Middle frontal gyrus (tissue), 1 donor: ENCODE results near the gene LTBP1.
"Not testable (repeated sequence)": the region's sequence is repeated elsewhere in the genome, so short reads cannot be mapped to it uniquely, and the experiment has no call there.

Experiments used
- DNase-seq: peaks from one replicate; pipeline ENCODE4 v3.0.0-alpha.2; 2015; ENCODE audit warnings: low spot score; ENCODE audit errors: extremely low spot score

Gene LTBP1

DNA sequence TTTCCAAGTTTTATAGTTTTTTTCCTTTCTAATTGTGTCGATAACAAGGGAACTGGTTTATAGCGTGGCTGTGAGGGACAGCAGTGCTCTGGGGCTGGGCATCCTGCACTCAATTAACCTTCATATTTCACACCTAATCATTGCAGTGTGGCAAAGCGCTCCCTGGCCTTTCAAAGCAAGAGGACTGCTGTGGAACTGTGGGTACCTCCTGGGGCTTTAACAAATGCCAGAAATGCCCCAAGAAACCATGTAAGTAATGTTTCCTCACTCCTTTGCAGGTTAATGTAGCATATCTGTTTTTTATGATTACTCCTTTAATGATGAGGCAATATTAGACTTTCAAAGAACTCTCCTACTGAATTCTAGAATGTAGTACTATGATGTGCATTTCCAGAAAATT, 270.7 kb downstream of the LTBP1 start:
- DNase-seq, result no peak

DNA sequence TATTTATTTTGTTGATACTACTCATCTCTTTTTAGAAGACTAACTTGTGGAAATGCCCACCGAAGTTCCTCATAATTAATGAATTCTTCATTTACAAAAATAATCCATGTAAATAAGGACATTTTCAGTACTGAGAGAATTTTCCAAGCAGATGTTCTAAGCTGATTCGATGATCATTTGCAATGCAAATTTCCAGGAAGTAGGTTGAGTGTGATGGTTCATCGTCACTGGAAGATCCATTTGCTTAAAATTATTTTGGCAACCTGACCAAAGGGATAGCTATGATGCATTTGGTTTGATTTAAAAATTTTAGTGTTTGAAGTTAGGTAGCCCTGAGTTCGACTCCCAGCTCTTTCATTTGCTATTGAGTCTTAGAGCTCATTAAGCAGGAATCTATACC, 272.4 kb downstream of the LTBP1 start:
- DNase-seq, result no peak

DNA sequence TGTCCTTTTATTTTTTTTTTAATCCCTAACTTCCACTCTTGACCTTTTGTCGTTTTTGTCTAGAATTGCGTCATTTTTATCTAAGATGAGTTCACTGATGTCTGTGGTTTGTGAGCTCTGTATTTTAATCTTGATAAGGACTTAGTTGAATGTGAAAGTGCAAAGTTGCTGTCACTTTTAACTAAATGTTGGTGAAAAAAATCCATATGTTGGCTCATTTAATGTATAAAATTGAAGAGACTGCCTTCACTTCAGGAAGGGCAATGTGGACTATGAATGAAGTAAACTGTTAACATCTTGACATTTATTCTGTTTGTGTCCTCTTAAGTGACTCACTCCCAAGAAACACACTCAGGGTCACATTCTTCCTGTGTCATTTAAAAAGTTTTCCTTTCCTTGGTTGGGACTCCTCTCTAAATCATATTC, 273.1 kb downstream of the LTBP1 start:
- no peak for DNase-seq

DNA sequence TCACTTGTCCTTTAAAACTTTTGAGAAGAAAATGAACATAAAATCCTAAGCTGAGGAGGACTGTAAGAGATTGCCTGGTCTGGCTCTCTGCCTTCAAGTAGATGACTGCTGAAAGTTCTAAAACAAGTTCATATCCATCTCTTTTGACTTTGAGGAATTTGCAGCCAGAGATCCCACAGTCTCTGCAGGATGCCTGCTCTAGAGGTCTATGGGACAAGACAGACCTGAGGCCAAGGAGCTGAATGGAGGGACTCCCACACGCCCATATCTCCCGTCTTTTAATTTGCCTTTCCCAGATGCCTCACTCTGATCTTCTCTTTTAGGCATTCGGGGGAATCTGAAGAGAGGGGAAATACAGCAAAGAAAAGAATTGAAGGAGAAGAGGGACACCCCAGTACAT, 273.8 kb downstream of the LTBP1 start:
- no peak for DNase-seq

DNA sequence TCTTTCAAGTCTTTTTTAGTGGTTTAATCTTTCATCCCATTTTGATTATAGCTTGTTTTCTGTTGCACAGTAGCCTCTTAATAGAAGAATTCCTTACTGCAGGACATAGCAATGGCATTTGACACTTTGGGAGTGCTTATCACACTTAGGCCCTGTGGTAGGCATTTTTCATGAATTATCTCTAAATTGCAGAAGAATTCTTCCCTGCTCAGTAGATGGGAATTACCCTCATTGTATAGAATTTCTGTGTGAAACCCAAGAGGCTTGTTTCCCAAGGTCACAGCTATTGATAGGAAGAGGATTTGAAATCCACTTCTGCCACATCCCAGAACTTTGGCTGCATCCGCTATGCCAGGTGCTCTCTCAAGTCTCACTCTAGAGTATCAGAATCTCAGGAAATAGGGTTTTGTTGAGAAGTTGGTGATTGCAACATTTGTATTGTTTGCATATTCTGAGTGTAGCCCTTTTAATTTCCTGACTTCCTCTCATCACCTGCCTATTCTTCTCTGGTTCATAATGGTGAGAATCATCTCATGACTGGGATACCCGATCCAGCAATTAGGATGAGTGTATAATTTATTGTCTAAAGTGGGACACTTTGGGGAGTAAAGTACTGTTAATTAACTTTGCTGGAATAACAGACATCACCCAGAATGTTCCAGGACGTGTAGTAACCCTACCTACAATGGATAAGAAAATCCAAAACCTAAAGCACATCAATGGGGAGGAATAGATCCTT, 274.5 kb downstream of the LTBP1 start:
- DNase-seq, result no peak

DNA sequence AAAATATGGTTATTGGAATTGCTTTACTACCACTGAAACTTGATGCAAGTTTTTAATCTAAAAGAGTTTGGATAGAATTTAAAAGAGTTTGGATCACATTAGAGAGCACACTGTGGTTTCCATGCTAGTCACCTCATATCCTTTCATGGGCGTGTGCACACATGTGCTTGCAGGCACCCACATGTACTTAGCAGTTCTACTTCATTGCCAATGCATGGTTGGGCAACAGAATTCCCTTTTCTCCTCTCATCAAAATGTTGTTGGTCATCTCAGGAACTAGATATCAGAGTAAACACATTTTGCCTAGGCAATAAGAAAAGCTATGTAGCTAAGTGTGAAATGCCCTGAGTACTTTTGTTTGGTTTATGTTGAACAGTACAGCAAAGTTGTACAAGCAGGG, 275.6 kb downstream of the LTBP1 start:
- no peak for DNase-seq

DNA sequence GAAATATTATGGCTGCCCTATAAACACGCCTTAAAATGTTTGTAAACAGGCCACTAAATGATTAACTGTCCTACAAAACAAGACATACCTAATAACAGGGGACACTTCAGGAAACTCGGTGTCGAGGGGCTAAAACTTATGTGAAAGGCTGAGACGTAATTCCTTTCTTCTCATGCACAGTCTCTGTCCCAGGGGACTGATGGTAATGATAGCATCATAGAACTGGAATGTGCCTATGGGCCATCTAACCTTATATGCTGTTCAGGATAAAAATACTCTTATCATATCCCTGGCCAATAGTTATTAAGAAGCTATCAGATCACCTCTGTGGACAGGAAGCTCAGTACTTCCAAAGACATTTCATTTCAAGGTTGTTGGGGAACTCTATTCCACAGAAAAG, 277.1 kb downstream of the LTBP1 start:
- DNase-seq, result no peak

DNA sequence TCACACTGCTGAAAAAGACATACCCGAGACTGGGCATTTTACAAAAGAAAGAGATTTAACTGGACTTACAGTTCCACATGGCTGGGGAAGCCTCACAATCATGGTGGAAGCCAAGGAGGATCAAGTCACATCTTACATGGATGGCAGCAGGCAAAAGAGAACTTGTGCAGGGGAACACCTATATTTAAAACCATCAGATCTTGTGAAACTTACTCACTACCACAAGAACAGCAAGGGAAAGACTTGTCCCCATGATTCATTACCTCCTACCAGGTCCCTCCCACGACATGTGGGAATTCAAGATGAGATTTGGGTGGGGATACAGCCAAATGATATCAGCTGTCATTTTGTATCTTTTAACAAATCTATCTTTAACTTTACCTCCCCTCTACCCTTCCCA, 278.6 kb downstream of the LTBP1 start:
- no peak for DNase-seq

DNA sequence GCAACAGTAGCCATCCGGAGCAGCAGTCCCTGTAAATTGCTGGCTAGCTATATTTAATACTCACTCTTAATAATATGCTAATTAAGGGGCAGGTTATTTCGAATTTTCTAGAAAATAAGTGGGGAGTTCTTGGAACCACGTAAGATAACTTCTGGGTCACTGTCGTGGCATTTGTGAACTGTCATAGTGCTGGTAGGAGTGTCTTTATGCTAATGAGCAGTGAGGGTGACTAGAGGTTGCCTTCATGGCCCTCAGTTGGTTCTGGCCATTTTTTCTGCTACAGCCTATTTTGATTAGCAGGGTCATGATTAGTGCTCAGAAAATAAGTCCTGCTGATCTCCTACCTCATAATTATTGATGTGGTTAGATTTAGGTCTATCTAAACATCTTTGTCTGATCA, 279.8 kb downstream of the LTBP1 start:
- no peak for DNase-seq

DNA sequence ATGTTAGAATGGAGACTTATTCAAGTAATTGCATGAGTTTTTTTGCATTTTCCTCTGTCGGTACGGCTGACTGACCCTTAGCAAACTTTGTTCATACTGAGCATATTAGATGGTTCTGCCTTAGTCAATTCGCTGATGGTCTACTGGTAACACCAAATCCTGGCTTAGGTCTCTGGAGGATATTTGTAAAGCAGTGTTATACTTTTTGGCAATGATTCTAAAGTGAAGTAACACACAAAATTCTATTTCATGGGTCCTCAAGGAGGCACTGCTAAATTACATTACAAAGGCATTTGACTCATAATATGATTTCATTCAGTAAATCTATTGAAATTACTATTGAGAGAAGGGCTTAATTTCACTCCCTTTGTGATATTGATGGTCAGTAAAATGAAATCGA, 282.9 kb downstream of the LTBP1 start:
- no peak for DNase-seq

DNA sequence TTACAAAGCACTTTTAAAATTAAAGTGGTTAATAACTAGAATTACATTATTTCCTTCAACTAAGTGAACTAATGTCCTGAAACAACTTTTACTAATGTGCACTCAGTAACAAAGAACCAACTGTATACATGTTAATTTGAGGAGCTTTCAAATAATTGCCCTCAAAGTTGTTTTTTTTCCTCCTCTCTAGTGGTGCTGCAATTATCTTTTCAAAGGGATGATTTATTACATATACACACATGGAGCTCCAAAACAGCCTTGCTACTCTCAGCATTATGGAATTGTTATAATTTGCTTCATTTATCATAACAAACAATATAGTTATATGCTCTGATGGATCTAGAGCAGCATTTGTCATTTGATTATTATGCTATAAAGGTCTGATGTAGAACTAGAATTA, 283.4 kb downstream of the LTBP1 start:
- DNase-seq, result no peak

DNA sequence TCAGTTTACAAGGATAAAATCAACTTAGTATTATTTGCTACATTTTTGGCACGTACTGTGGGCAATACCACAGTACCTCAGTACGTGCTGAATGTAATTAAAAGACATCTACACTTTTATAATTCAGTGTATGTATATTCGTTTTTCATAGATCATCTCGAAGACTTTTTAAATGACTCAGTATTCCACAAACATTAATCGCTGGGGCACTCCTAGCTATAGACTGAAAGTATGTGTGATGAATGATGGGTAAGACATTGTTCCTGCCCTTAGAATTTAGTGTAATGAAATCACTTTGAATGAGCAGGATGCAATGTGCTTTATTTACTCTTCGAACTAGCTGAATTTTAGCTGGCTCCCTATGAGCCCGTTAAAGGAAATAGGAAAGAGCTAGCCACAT, 284.1 kb downstream of the LTBP1 start:
- no peak for DNase-seq

DNA sequence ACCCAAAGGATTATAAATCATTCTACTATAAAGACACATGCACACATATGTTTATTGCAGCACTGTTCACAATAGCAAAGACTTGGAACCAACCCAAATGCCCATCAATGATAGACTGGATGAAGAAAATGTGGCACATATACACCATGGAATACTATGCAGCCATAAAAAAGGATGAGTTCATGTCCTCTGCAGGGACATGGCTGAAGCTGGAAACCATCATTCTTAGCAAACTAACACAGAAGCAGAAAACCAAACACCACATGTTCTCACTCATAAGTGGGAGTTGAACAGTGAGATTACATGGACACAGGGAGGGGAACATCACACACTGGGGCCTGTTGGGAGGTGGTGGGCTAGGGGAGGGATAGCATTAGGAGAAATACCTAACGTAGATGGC, 288.8 kb downstream of the LTBP1 start:
- not testable (repeated sequence) for DNase-seq

DNA sequence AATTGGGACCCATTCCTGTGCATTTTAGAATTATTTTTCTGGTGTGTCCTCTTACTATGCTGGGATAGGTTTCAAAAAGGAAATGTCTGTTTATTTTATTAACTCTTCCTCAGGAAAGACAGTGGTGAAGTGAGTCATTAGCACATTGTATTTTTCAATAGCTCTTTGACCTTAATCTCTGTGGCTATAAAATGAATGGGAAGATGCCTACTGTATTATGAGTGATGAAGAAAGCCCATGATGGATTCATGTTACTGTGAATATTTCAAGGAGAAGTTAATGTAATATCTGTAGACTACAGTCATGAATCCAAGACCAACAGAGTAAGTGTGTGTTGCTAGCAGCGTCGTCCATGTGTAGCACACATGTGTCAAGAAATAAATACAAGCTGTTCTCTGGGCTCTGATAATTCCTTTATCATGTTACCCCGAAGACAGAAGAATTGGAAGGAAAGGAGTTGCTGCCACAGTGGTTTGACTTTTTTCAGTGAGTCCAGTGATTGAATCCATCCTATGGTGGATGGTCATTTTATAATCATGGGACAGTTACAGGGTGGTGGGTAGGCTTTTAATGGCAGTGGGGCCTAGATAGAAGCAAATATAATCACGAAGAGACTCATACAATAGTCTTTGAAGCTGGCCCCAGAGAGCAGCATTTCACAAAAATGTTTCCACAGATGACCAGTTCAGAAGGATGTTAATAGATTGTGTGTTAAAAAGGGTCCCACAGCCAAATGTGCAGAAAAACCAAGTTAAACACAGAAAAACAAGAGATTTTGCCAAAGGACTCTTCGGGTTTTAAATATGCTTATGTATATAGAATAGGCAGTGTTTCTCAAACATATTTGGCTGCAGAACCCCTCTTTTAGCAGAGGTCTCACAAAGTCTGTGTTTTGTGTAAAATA, 290.0 kb downstream of the LTBP1 start:
- DNase-seq, result no peak

DNA sequence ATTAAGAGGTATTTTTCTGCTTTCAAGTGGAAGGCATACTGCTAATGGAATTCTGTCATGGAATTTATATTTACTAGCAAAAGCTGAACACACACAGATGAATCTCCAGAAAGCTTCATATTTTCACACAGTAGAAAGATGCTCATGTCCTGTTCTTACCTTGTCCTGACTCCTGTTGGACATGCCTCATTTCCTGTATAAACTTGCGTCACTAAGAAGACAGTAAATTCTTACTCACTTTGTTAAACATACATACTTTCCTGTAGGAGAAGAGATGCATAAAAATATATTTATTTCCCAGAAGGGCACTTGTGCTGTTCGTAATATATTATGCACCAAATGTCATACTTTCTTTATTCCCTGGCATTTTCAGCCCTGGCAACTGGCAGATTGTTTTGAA, 291.4 kb downstream of the LTBP1 start:
- DNase-seq, result no peak

DNA sequence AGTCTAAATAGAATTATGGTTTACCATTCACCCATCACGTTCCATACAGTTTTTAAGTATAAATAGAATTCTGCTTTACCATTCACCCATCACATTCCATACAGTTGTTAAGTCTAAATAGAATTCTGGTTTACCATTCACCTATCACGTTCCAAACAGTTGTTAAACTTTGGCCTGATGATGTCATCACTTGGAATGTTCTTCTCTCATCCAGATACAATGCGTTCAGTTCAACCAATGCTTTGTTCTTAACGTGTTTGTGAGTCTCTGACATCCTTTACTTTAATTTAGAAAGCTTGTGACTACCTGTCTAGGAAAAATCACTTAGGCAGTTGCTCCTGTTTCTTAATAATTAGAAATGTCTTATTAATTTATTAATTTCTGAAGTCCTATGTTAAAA, 293.4 kb downstream of the LTBP1 start:
- no peak for DNase-seq

DNA sequence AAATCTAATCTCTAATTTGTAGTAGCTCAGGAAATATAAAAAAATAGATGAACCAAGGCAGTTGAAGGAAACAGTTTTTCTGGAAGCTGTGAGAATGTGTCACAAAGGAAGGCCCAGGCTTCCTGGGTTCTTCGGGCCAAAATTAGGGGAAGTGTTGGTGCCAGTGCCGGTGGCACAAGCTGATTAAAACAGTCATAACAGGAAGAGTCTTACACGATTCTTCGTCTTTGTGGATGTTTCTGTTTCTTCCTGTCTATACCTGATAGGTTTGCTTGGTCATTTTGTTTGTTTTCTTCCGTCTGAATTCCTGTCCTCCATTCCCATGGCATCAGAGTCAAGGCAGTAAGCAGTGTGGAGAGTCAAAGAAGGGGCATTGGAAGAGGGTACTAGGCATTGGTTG, 294.3 kb downstream of the LTBP1 start:
- no peak for DNase-seq

DNA sequence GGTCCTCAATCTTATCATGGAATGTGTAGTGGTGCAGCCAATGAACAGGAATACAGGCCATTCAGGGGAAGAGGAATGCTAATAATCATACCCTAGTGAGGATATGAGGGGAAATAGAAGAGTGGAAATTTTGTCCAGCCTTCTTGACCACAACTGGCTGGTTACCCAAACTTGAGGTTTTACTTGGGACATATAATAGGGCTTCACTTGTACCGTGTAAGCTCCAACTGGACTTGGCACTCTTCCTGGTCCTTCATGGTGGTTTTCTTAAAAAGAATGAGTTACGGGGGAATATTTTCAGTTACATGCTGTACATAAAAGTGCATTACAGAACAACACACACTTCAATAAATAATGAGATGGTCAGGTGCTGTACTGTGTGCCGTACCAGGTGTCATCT, 294.8 kb downstream of the LTBP1 start:
- no peak for DNase-seq

DNA sequence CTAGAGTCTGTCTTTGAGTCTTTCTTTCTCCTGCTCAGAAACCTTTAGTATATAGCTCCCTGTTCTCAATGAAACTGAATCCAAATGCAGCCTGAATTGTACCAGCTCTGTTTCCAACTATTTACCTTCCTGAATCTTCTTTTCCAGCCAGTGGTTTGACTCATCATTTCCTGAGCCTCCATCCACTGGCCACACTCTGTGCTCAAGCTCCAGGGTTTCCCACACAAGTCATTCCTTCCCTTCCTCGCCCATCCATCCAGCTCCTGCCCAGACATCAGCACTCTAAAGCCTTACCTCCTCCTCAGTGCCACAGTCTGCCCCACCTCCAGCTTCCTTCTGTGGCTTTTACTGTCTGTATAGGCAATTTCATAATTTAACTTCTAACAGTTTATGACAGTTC, 296.1 kb downstream of the LTBP1 start:
- DNase-seq, result no peak

DNA sequence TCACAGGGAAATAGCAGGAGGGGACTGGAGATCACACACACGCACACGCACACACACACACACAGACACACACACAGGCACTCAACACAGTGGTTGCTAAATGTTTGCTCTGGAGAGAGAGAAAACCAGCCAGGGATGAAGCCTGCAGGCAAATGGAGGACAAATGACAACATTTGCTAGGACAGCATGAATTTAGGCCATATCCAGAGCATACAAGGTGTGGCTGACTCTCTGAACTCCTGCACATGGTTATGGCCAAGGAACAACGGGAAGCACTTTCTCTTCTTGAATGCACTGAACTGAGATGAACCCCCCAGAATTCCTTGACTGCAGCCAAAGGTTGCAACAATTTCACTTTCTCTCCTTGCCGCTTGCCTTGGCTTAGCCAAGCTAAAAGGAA, 299.7 kb downstream of the LTBP1 start:
- no peak for DNase-seq

DNA sequence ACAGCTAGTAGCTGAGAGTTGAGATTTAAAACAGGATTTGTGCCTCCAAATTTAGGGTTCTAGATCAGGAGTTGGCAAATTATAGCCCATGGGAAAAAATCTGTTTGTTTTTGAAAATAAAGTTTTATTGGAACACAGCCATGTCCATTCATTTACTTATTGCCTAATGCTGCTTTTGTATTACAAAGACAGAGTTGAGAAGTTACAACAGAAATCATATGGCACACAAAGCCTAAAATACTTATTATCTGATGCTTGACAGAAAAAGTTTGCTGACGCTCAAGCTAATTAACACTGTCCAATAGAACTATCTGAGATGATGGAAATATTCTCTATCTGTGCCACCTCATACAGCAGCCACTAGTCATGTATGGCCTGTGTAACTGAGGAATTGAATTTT, 300.6 kb downstream of the LTBP1 start:
- DNase-seq, result no peak

DNA sequence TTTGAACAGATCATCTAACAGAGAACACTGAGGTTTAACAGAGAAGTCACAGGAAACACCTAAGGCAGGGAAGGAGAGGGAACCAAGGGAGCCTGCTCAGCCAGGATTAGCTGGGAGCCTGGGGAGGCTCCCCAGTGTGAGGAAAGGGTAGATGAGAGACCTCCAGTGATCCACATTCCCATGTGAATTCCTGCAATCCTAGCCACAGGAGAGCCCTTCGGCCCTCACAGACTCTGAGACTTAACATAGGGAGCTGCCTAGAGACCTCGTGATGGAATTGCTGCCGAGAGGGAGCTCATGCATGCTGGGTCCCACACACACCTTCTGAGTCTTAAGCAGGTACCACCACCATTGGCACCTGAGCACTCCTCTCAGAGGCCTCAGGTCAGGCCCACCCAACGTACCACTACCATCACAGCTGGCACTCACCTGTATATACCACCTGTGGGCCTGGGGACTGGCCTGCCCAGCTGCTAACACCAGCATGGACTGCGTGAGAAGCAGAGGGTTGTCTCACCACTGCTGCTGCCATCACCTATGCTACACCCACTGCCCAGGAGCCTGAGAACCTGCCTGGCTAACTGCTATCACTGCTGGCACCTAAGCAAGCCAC, 303.8 kb downstream of the LTBP1 start:
- DNase-seq, result no peak
